H9 (cell line): ENCODE measurements around the gene ERP27. TPM values are rescaled to one million over a fixed set of nuclear protein-coding genes. Genes with fewer than 3 reads are reported as not detected.

Source experiments
- DNase-seq: peaks from one replicate; pipeline ENCODE4 v3.0.0-alpha.2; 2017
- H2AFZ ChIP-seq: one replicate; pipeline ENCODE4 v1.6.1; 2013; ENCODE audit warnings: mild to moderate bottlenecking, low read length, control low read depth, moderate library complexity
- H2AK5ac ChIP-seq: 2 replicates; pipeline ENCODE4 v1.6.1; 2013; ENCODE audit warnings: low read length, control low read depth, mixed read lengths; ENCODE audit not compliant: insufficient read length
- H2BK120ac ChIP-seq: one replicate; pipeline ENCODE4 v1.6.1; 2013; ENCODE audit warnings: low read depth, mild to moderate bottlenecking, low read length, control low read depth, inconsistent platforms; ENCODE audit not compliant: poor library complexity, severe bottlenecking
- H2BK12ac ChIP-seq: 2 replicates; pipeline ENCODE4 v1.6.1; 2013; ENCODE audit warnings: low read length, control low read depth, mixed read lengths, low read depth; ENCODE audit not compliant: insufficient read length
- H2BK15ac ChIP-seq: 2 replicates; pipeline ENCODE4 v1.6.1; 2013; ENCODE audit warnings: low read depth, low read length, control low read depth
- H2BK20ac ChIP-seq: one replicate; pipeline ENCODE4 v1.6.1; 2013; ENCODE audit warnings: low read depth, mild to moderate bottlenecking, low read length, control low read depth, inconsistent platforms; ENCODE audit not compliant: poor library complexity, severe bottlenecking
- H2BK5ac ChIP-seq: 2 replicates; pipeline ENCODE4 v1.6.1; 2013; ENCODE audit warnings: low read length, control low read depth, mixed read lengths; ENCODE audit not compliant: insufficient read length
- H3K14ac ChIP-seq: 2 replicates; pipeline ENCODE4 v1.6.1; 2013; ENCODE audit warnings: low read length, control low read depth; ENCODE audit not compliant: insufficient read depth
- H3K18ac ChIP-seq: 2 replicates; pipeline ENCODE4 v1.6.1; 2013; ENCODE audit warnings: low read depth, mild to moderate bottlenecking, mixed read lengths, low read length, control low read depth; ENCODE audit not compliant: insufficient read length
- H3K23ac ChIP-seq: 2 replicates; pipeline ENCODE4 v1.6.1; 2013; ENCODE audit warnings: low read length, control low read depth, mixed read lengths, low read depth; ENCODE audit not compliant: insufficient read length
- H3K23me2 ChIP-seq: 2 replicates; pipeline ENCODE4 v1.6.1; 2013; ENCODE audit warnings: low read depth, mild to moderate bottlenecking, mixed read lengths, low read length, control low read depth; ENCODE audit not compliant: insufficient read length, poor library complexity, severe bottlenecking
- H3K27ac ChIP-seq: 2 replicates; pipeline ENCODE4 v1.5.1; 2013; ENCODE audit warnings: low read length, control low read depth, mixed read lengths, low read depth; ENCODE audit not compliant: insufficient read length
- H3K27me3 ChIP-seq: 2 replicates; pipeline ENCODE4 v1.6.1; 2013; ENCODE audit warnings: low read length, control low read depth, inconsistent platforms; ENCODE audit not compliant: insufficient read depth
- H3K4ac ChIP-seq: 2 replicates; pipeline ENCODE4 v1.6.1; 2013; ENCODE audit warnings: low read depth, mild to moderate bottlenecking, control low read depth, inconsistent platforms, low read length, moderate library complexity
- H3K4me1 ChIP-seq: 2 replicates; pipeline ENCODE4 v1.6.1; 2013; ENCODE audit warnings: low read length, control low read depth, inconsistent platforms; ENCODE audit not compliant: insufficient read depth
- H3K4me2 ChIP-seq: 2 replicates; pipeline ENCODE4 v1.6.1; 2013; ENCODE audit warnings: low read length, control low read depth, mixed read lengths; ENCODE audit not compliant: insufficient read length, insufficient read depth
- H3K56ac ChIP-seq: 2 replicates; pipeline ENCODE4 v1.6.1; 2013; ENCODE audit warnings: low read depth, mild to moderate bottlenecking, mixed read lengths, low read length, control low read depth; ENCODE audit not compliant: insufficient read length
- H3K79me1 ChIP-seq: 2 replicates; pipeline ENCODE4 v1.6.1; 2013; ENCODE audit warnings: low read depth, mild to moderate bottlenecking, moderate library complexity, low read length, control low read depth, inconsistent platforms; ENCODE audit not compliant: insufficient read depth, poor library complexity, severe bottlenecking
- H3K79me2 ChIP-seq: 2 replicates; pipeline ENCODE4 v1.6.1; 2013; ENCODE audit warnings: low read length, control low read depth, inconsistent platforms; ENCODE audit not compliant: insufficient read depth
- H3K9ac ChIP-seq: 2 replicates; pipeline ENCODE4 v1.6.1; 2013; ENCODE audit warnings: low read length, control low read depth, mixed read lengths; ENCODE audit not compliant: insufficient read length; ENCODE audit errors: extremely low read depth
- H3K9me3 ChIP-seq: one replicate; pipeline ENCODE4 v1.6.1; 2013; ENCODE audit warnings: low read depth, low read length, inconsistent platforms; ENCODE audit not compliant: control insufficient read depth
- H3T11ph ChIP-seq: one replicate; pipeline ENCODE4 v1.6.1; 2013; ENCODE audit warnings: mild to moderate bottlenecking, low read length, control low read depth, inconsistent platforms
- H4K20me1 ChIP-seq: one replicate; pipeline ENCODE4 v1.6.1; 2013; ENCODE audit not compliant: control insufficient read depth, insufficient read length, insufficient read depth
- H4K5ac ChIP-seq: 2 replicates; pipeline ENCODE4 v1.6.1; 2013; ENCODE audit warnings: low read depth, mild to moderate bottlenecking, mixed read lengths, low read length, control low read depth; ENCODE audit not compliant: insufficient read length
- H4K8ac ChIP-seq: replicated peaks from 2 replicates; pipeline ENCODE4 v1.6.1; 2013; ENCODE audit warnings: low read length, control low read depth, mixed read lengths, low read depth; ENCODE audit not compliant: insufficient read length
- H4K91ac ChIP-seq: 2 replicates; pipeline ENCODE4 v1.6.1; 2013; ENCODE audit warnings: low read depth, mild to moderate bottlenecking, moderate library complexity, mixed read lengths, low read length, control low read depth; ENCODE audit not compliant: insufficient read length
- H3K27ac Mint-ChIP-seq, 3 experiments: 2 replicates in 2 of 3; 3 replicates in 1 of 3; pipeline ENCODE4 v1.8.0; 2020 to 2021; ENCODE audit warnings: mixed read lengths in 3 of 3, mild to moderate bottlenecking in 1 of 3, moderate library complexity in 1 of 3
- H3K27me3 Mint-ChIP-seq: 2 replicates; pipeline ENCODE4 v1.8.0; 2021; ENCODE audit warnings: low read depth, mild to moderate bottlenecking, moderate library complexity, mixed read lengths
- H3K36me3 Mint-ChIP-seq, 3 experiments: 2 replicates in 2 of 3; 3 replicates in 1 of 3; pipeline ENCODE4 v1.8.0; 2020 to 2021; ENCODE audit warnings: low read depth in 3 of 3, mixed read lengths in 3 of 3; ENCODE audit not compliant: insufficient read depth in 1 of 3
- H3K4me1 Mint-ChIP-seq, 2 experiments: 2 replicates each; pipeline ENCODE4 v1.8.0; 2020; ENCODE audit warnings: mixed read lengths in 2 of 2
- H3K4me3 Mint-ChIP-seq, 2 experiments: 2 replicates in 1 of 2; 3 replicates in 1 of 2; pipeline ENCODE4 v1.8.0; 2020 to 2021; ENCODE audit warnings: mild to moderate bottlenecking in 2 of 2, mixed read lengths in 2 of 2, moderate library complexity in 1 of 2
- H3K9me3 Mint-ChIP-seq, 2 experiments: 2 replicates in 1 of 2; 3 replicates in 1 of 2; pipeline ENCODE4 v1.8.0; 2020; ENCODE audit warnings: mild to moderate bottlenecking in 2 of 2, mixed read lengths in 2 of 2, moderate library complexity in 1 of 2
- WGBS: extraction: QIAGEN DNeasy Blood & Tissue Kit; methylation state at CpG from one replicate; pipeline ENCODE4 v1.1.7; 2013; ENCODE audit warnings: missing lambda C conversion rate, low lambda C conversion rate, mixed read lengths; ENCODE audit not compliant: insufficient read length; ENCODE audit errors: extremely low coverage; 5-methylcytosine and 5-hydroxymethylcytosine counted together
- total RNA-seq: library from RNA; stranded (reverse); gene quantifications from 2 replicates; pipeline ENCODE4 v1.2.1, GENCODE V29; 2021
- TF ChIP-seq, protein P1 (sequence below): fragments of 200-600 bp; sonication (generic); conservative IDR thresholded peaks from 3 replicates; pipeline ENCODE4 v1.8.0; 2021; ENCODE audit warnings: antibody characterized with exemption, mild to moderate bottlenecking

The ERP27 gene
- total RNA-seq, 1 experiment from 2014 or later, result not detected

- H3K23ac ChIP-seq, result no peak overlapping the region
- H2BK12ac ChIP-seq, result no peak overlapping the region
- no peak for DNase-seq
- H2BK120ac ChIP-seq, result no peak overlapping the region
- H3T11ph ChIP-seq, result no peak overlapping the region
- H3K79me2 ChIP-seq, result no peaks in the 10 kb centered on the region
- no peak overlapping the region for H3K4me2 ChIP-seq
- H3K27ac ChIP-seq, result no peak overlapping the region
- no peak overlapping the region for H2AK5ac ChIP-seq
- H2BK15ac ChIP-seq, result no peak overlapping the region
- Mint-ChIP-seq H3K27me3 (no peaks in the 10 kb centered on the region), H3K27ac (no peak overlapping the region), H3K36me3 (no peaks in the 10 kb centered on the region), H3K4me1 (no peaks in the 10 kb centered on the region), H3K4me3 (no peak overlapping the region), H3K9me3 (peaks cover 4 to 7% of the 10 kb centered on the region in 2 experiments; a peak in 4 of 5 replicates)
- no peak overlapping the region for H2BK20ac ChIP-seq
- no peaks in the 10 kb centered on the region for H3K4me1 ChIP-seq
- no CpG with 5 or more reads among the region's 4 CpGs for WGBS
- no peaks in the 10 kb centered on the region for H3K79me1 ChIP-seq
- no peaks in the 10 kb centered on the region for H3K23me2 ChIP-seq
- H3K27me3 ChIP-seq, result no peaks in the 10 kb centered on the region
- no peak overlapping the region for H4K8ac ChIP-seq
- H3K9ac ChIP-seq, result no peak overlapping the region
- no peak overlapping the region for H4K91ac ChIP-seq
- H3K56ac ChIP-seq, result no peak overlapping the region
- H2BK5ac ChIP-seq, result no peak overlapping the region
- TF ChIP-seq, protein P1, sequence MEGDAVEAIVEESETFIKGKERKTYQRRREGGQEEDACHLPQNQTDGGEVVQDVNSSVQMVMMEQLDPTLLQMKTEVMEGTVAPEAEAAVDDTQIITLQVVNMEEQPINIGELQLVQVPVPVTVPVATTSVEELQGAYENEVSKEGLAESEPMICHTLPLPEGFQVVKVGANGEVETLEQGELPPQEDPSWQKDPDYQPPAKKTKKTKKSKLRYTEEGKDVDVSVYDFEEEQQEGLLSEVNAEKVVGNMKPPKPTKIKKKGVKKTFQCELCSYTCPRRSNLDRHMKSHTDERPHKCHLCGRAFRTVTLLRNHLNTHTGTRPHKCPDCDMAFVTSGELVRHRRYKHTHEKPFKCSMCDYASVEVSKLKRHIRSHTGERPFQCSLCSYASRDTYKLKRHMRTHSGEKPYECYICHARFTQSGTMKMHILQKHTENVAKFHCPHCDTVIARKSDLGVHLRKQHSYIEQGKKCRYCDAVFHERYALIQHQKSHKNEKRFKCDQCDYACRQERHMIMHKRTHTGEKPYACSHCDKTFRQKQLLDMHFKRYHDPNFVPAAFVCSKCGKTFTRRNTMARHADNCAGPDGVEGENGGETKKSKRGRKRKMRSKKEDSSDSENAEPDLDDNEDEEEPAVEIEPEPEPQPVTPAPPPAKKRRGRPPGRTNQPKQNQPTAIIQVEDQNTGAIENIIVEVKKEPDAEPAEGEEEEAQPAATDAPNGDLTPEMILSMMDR, result no peak
- H4K5ac ChIP-seq, result no peak overlapping the region
- no peak overlapping the region for H3K14ac ChIP-seq
- H3K9me3 ChIP-seq, result no peaks in the 10 kb centered on the region
- no peak overlapping the region for H3K18ac ChIP-seq
- no peak overlapping the region for H3K4ac ChIP-seq
- no peaks in the 10 kb centered on the region for H4K20me1 ChIP-seq
- H2AFZ ChIP-seq, result no peak overlapping the region
Measured at GRCh38 chr12:14986449-14986848, 48.1 kb upstream of the ERP27 start.
